Hypothalamus (tissue), 51 donors: ENCODE measurements around the gene SIGLEC11.
"Not testable (repeated sequence)": the region's sequence is repeated elsewhere in the genome, so short reads cannot be mapped to it uniquely, and the experiment has no call there.

Source experiments
- DNase-seq, 51 donors: peaks; one replicate each; lab custom pipeline; 2025; lab: John Stamatoyannopoulos, UW

Gene SIGLEC11

DNA sequence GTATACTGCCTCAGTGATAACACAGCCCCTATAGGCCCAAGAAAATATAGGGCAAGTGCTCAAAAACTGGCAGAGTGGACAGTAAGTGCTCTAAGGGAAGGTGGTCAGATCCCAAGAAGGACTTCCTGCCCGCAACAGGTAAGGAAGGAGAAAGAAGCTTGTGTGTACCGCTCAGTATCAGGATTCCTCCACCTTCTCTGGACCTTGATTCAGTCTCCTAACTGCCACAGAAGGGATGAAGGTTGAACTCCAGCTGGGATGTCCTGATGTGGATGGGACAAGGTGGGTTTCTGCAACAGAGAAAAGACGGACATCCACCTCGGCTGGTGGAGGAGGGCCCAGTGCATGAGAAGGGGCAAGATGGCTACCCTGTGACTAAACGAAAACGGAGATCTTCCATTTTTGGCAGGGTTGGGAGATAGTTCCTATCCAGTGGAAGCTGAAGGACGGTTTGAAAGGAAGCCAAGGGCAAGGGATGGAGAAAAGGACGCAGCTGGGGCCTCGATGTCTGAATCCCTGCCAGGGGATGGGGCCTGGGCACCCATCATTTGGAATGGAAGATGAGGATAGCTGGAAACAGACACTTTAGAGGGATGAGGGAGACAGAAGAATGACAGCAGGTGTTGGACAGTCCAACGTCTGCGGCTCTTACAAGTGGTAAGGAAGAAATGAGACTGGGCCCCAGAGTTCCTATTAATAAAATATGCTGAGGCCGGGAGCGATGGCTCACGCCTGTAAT is 33.3 kb downstream of the SIGLEC11 start:
- DNase-seq, result no peak

DNA sequence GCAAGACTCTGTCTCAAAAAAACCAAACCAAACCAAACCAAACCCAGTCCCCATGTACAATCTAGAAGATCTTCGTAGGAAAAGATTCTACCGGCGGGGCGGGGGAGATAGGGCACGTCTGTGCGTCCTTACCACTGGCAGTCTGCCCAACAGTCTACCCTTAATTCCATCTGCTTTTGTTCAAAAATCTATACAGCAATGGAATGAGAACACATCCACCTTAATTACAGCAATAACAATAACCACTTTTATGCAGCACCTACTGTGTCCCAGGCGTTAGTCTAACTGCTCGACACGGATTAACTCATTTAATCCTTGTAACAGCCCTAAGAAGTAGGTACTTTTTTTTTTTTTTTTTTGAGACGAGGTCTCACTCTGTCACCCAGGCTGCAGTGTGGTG is 34.5 kb downstream of the SIGLEC11 start:
- DNase-seq, result no peak

DNA sequence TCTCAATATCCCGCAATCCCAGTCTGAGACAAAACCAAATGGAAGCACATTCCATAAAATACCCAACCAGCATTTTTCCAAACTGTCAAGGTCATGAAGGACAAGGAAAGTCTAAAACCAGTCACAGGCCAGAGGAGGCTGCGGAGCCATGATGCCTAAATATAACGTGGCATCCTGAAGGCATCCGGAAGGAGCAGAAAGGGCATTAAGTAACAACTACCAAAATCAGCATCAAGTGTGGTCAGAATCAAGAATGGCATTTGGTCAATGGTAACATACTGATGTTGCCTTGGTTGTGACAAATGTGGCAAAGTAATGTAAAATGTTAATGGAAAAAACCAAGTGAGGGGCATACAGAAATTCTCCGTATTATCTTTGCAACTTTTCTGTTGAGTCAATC is 35.5 kb downstream of the SIGLEC11 start:
- no peak for DNase-seq

DNA sequence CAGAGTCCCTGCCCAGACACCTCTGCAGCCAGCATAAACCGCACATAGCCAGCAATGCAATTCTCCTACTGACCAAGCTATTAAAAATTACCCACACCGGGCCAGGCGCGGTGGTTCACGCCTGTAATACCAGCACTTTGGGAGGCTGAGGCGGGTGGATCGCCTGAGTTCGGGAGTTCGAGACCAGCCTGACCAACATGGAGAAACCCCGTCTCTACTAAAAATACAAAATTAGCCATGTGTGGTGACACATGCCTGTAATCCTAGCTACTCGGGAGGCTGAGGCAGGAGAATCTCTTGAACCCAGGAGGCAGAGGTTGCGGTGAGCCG is 36.1 kb downstream of the SIGLEC11 start:
- not testable (repeated sequence) for DNase-seq

DNA sequence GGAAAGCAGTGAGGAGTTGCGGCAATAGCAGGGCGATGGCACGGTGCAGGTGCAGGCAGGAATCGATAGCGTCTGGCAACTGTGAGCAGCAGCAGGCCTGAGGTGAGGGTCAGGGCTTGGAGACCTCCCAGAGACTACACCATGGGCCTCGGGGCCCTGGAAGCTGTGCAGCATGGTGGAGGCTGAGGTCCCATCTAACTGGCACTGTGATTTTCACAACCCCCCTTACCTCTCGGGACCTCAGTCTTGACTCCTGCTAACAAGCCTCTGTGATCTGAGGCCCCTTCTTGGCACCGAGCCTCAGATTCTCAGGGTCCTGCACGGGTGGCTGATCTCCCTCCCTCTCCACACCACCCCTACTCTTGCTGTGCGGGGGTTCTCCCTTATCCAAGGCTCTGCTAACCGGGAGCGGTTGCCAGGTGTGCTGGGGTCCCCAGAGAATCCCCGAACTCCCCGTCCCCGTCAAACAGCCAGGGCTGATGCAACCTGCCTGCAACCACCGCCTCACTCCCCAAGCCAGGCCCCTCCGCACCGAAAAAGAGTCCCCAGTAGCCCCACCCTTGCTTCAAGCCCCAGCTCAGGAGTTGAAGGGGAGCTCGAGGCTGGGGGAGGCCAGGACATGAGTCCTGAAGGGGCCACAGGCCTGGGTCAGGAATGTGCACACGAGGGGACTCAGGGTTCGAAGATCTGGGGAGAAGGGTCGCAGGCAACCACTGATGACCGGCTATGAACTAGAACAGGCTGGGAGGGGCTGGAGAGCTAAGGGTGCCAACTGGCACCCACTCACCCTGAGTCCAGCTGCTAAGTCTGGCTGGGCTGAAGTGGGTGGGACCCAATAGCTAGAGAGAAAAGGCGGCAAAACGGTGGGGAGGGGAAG is 36.7 kb downstream of the SIGLEC11 start:
- no peak for DNase-seq

DNA sequence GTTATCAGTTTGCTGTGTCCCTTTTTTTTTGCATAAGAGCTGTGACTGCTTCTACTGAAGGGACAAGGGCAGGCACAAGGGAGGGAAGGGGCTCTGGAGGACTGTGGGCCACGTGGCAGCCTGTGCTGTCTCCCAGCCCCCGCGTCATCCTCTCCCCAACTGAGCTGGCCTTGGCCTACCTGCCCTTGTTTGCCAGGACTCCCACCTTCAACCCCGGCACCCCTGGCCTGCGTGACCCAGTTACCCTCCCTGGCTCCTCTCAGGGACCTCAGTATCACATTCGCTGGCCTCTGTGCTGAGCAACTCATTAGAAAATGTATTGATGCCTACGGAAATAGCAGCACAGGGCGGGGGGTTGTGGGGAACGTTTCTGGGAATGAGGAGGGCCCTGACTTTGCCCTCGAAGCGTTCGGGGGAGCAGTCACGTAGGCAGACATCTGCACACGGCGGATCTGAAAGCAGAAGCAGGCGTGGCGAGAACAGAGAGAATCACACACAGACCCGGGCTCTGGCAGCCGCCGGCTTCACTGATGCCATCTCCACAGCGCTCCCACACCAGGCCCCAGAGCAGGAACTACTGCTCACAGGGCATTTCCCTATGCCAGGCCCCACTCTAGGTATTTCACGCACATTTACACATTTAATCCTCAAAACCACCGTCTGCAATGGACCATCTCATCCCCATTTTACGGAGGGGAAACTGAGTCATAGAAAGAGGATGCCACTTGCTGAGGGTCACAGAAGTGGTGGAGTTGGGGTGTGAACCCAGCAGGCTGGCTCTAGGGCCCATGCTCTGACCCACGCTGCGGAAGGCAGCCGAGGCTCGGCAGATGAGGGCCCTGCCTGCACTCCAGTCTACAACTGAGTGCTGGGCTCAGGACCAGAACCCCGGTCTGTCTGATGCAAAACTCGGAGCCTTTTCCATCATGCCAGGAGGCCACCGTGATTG is 37.6 kb downstream of the SIGLEC11 start:
- DNase-seq, result peak in 4 of 51 donors; percentile 7 to 35 (median 14)

DNA sequence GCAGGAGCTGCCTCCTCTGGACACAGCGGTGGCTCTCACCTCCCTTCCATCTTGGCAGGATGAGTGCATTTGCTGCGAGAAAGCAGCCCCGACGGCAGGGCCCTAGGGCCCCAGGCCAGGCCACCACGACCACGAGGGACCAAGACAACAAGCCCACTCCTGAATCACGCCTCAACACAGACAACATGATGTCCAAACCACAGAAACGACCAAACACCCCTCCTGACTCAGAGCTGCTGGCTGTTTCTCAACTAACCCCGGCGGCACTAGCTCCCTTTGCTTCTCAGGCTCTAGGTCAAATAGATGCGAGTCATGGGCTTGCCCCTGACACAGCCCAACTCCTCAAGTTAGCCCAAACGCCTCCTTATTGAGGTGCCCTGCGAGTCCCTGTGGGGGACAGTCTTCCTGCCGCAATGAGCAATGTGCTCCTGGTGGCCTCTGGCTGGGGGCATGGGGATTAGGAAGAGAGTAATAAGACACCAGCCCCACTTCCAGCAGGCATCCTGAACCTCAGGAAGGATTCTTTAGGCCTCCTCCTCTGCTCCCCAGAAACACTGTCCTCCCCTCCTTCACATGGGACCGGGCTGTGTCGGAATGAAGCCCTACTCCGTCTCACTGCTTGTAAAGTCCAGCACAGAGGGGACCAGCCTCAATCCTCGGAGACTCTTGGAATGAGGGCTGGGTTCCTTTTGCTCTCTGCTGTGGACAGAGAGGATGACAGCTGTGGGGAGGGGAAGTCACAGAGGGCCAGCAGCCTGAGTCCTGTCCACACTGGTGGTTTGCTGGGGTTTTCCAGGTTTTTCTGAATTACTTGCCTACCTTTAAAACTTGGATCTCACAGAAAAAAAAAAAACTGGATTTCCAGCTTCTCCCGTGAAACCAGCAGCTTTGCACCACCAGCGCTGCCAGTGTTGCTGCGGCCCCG is 38.8 kb downstream of the SIGLEC11 start:
- DNase-seq, result no peak

DNA sequence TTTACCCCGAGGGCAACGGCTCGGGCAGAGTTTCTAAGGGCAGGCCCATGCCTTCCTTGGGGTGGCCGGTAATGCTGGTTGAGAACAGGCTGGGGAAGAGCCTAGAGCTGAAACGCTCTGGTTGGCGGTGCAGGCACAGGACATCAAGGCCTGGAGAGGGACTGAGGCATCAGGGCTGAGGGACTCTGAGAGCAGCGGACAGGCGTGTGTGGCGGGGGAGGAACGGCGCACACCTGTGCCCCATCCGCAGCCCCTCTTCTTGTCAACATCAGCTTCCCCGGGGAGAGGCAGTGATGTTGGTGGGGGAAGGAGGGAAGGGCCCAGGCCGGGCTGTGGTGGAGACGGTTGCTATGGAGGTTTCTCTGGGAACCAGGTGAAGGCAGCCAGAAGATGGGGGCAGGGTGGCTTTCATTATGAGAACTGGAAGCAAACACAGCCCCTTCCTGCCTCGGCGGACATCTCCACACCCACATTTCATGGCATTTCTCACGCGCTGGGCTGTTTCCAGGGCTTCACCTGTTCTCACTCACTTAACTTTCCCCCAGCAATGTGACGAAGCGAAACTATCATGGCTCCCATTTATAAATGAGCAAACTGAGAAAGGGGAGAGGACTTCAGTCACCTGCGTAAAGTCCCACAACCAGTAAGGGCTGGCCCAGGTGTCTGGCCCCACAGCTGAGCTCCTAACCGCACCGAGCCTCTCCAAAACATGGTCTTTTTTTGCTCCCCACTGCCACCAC is 40.2 kb downstream of the SIGLEC11 start:
- no peak for DNase-seq

DNA sequence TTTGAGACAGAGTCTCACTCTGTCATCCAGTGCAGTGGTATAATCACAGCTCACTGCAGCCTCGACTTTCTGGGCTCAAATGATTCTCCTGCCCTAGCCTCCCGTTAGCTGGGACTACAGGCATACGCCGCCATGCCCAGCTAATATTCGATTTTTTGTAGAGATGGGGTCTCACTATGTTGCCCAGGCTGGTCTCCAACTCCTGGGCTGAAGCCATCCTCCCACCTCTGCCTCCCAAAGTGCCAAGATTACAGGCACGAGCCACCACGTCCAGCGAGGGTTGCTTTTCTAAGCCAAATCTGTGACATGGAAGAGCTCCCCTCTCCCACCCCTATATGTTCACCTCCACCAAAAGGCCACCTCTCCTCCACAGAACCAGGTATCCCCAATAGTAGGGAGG is 42.9 kb downstream of the SIGLEC11 start:
- DNase-seq, result no peak

DNA sequence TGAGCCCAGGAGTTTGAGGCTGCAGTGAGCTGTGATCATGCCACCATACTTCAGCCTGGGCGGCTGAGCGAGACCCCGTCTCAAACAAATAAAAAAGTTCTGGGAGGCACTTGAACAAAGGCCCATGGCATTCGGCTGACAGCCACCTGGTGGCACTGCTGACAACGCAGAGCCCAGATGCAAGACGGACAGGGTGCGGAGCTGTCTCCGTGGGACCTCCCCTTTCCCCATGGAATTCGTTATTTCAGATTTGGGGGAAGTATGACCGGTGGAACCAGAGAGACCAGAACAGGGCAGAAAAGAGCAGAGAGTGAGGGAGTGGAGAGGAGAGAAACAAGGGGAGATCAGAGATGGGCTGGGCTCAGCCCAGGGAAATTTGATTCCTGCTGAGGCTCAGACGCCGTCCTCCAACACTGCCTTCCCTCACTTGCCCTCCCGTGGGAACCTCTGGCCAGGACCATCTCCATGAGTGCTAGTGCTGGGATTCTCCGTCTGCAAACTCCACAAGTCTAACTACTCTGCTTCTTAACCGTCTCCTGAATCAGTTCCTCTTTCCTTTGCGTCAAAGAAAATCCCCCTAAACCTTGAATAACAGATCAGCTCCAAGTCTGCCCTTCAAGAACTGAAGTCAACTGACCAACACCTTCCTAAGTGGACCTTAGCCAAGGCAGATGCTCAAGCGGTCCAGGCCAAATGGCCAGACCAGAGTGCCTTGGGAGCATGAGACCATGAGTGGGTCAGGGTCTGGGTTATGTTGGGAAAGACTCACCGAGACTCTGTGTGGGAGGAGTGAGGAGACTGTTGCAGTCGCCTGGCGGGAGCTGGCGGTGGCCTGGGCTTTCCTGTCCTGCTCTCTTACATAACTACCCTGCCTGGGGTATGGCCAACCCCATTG is 43.9 kb downstream of the SIGLEC11 start:
- DNase-seq, result peak in 6 of 51 donors; percentile 4 to 22 (median 12)

DNA sequence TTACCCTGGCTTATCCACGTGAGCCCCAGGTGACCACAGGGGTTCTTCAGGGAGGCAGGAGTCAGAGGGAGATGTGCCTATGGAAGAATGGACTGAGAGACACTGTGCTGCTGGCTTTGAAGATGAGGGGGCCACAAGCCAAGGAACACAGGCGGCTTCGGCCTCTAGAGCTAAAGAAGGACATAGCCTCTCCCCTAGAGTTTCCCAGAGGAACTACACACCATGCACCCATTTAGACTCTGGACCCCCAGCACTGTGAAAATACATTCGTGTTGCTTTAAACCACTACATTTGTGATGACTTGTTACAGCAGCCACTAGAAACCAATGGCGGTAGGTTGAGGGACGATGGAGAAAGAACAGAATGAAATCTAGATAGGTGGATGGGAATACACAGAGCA is 45.7 kb downstream of the SIGLEC11 start:
- no peak for DNase-seq

DNA sequence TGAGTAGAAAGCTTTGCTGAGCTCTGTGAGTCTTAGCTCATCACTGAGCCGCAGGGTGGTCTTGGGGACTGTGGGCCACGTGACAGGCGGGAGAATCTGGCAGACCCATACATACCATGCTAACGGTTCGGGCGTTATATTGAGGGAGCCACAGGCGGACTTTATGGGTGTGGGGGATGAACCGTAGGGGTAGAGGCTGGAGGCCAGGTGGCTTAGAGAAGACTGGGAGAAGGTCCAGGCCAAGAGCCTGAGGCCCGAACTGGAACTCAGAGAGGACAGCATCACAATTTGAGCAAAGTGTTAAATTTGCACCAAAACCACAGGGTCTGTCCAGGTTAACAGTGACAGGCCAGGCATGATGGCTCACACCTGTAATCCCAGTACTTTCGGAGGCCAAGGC is 47.3 kb downstream of the SIGLEC11 start:
- no peak for DNase-seq

DNA sequence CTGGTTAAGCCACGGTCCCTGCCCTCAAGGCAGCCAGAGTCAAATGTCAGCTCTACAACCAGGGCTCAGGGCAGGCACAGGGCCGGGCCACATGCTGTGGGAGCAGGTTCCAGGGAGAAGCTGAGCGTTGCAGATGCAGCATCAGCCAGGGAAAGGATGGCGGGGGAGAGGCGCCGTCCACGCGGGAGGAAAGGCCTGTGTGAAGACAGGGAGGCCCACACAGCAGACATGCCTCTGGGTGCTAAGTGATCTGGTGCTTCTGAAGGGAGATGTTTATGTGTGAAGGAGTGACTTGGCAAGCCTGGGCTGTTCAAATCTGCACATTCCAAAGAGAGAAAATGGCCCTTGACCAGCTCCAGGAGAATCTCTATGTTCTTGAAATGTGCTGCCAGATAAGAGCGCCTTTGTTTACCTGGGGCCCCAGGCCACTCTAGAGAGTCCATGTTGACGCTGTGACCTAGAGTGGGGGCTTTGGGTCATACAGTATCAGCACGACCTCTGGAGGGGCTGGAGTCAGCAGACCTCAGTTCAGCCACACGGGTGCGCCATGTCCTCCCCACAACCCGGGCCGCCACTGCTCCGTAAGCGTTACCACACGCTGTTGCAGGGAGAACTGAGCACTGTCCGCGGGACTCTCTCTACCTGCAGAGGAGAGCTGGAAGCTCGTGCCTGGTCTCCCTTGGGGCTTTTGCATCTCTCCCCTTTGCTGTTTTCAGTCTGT is 47.8 kb downstream of the SIGLEC11 start:
- DNase-seq, result peak in 2 of 51 donors; percentile 20 to 25

DNA sequence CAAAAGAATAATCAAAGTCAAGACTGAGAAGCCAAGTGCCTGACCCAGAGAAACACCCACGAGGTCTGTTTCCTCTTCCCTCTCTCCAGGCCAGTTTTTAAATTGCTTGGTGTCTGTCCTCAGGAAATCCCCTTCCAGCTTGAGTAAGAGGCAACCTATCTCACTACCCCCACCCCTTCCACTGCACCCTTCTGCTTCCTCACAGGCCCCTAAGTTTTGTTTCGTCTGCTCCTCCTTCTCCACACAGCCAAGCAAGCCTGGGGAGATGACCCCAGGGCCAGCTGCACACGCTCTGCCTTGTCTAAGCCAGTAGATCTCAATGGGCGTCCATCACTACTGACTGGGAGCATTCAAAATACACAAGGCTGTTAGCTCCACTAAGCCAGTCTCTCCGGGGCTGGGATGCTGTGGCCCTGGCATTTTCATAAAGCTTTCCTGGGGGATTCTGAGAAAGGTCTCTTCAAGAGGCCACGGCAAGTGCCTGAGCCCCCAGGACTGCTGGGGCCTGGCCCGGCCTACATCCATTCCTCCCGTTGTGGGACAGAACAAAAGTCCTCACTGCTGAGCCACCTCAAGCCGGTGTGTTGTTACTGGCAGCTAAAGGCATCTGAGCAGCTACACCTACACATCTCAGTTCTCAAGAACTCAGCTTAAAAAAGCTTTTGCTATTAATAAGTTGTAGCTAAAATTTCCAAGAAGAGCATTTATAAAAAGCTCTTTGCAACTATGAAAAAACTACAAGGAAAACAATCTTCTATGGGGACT is 49.4 kb downstream of the SIGLEC11 start:
- DNase-seq, result peak in 5 of 51 donors; percentile 10 to 32 (median 15)

DNA sequence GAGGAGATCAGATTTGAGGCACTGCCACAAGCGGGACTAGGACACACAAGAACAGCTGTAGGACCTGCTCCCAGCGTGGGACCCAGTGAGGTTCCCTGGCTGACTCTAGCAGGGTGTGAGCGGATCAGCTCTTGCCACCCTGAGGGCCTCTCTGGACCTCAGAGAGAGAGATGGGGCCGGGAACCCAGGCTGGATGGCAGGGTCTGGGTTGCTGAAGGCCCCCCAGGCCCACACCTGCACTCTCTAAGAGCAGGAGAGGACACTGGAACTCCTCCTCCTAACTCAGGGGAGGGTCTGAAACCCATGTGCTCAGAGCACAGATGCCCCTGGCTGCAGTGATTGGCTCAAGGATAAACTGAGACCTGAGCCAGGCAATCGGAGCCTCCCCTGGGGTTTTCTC is 50.8 kb downstream of the SIGLEC11 start:
- DNase-seq, result no peak
